Gastroesophageal sphincter (tissue), 3 donors: ENCODE data around the gene PRAC2.

Experiments used
- CTCF ChIP-seq, 4 experiments: fragments of 200-600 bp in 2 of 4; fragments of 450-650 bp in 2 of 4; sonication (generic) in 1 of 4; IDR thresholded peaks; one replicate each; pipeline ENCODE4 v1.5.1; 2017 to 2019; ENCODE audit warnings: antibody characterized with exemption in 4 of 4, mild to moderate bottlenecking in 2 of 4, moderate library complexity in 2 of 4
- EP300 ChIP-seq: sonication (generic); formaldehyde crosslinking; IDR thresholded peaks from one replicate; pipeline ENCODE4 v1.6.1; 2017; ENCODE audit warnings: antibody characterized with exemption, mild to moderate bottlenecking
- POLR2A ChIP-seq, 2 donors: fragments of 450-650 bp; IDR thresholded peaks; one replicate each; pipeline ENCODE4 v1.6.1; 2017; ENCODE audit warnings: antibody characterized with exemption in 2 of 2, mild to moderate bottlenecking in 2 of 2, moderate library complexity in 1 of 2

- TF ChIP-seq CTCF (IDR thresholded peaks at IDR 0.05) (no peak), EP300 (no peak), POLR2A (IDR thresholded peaks at IDR 0.05) (no peak)
These were observed 11.5 kb downstream of the PRAC2 start for GRCh38 chr17:48734333-48735061.
